Lower lobe of right lung (tissue), 1 donor: ENCODE results near the gene ATAD3A. TPM values are rescaled to one million over a fixed set of nuclear protein-coding genes. Genes with fewer than 3 reads are reported as not detected.

ENCODE experiments used
- total RNA-seq: library from RNA; stranded (reverse); fragmentation: NEBNext Ultra II Directional; extraction: Animal tissue kit (Norgen Biotek cat#: 25700); gene quantifications from one replicate; pipeline ENCODE4 v1.2.1, GENCODE V29; 2021
- donor health status: DM: no; HTN: yes; CAD: no; lungs with severe emphysema.

ATAD3A gene
- total RNA-seq, 1 donor from 2014 or later = 14.1 TPM

Other genes with a start within 250 kb of the ATAD3A start
- 49.9 TPM for gene UBE2J2, start 238.3 kb upstream of the ATAD3A start, total RNA-seq
- 4.3 TPM for gene SCNN1D, start 231.7 kb upstream of the ATAD3A start, total RNA-seq
- gene ACAP3, start 204.2 kb upstream of the ATAD3A start, total RNA-seq = 50.6 TPM
- gene PUSL1, start 203.6 kb upstream of the ATAD3A start, total RNA-seq = 16.2 TPM
- gene INTS11, start 187.5 kb upstream of the ATAD3A start, total RNA-seq = 88.9 TPM
- 20.4 TPM for gene CPTP, start 187.4 kb upstream of the ATAD3A start, total RNA-seq
- 0.65 TPM for gene TAS1R3, start 180.9 kb upstream of the ATAD3A start, total RNA-seq
- gene DVL1, start 162.7 kb upstream of the ATAD3A start, total RNA-seq = 60.4 TPM
- 39.3 TPM for gene MXRA8, start 153.6 kb upstream of the ATAD3A start, total RNA-seq
- 82.4 TPM for gene AURKAIP1, start 137.0 kb upstream of the ATAD3A start, total RNA-seq
- gene CCNL2, start 112.8 kb upstream of the ATAD3A start, total RNA-seq = 165 TPM
- gene MRPL20, start 104.9 kb upstream of the ATAD3A start, total RNA-seq = 79.8 TPM
- gene ANKRD65, start 90.9 kb upstream of the ATAD3A start, total RNA-seq = 22.3 TPM
- 58.7 TPM for gene VWA1, start 76.5 kb upstream of the ATAD3A start, total RNA-seq
- 7.8 TPM for gene ATAD3C, start 62.5 kb upstream of the ATAD3A start, total RNA-seq
- gene ATAD3B, start 40.4 kb upstream of the ATAD3A start, total RNA-seq = 19.0 TPM
- gene TMEM240, start 28.5 kb downstream of the ATAD3A start, total RNA-seq = 3.9 TPM
- gene SSU72, start 62.7 kb downstream of the ATAD3A start, total RNA-seq = 123 TPM
- 7.7 TPM for gene FNDC10, start 88.0 kb downstream of the ATAD3A start, total RNA-seq
- 82.5 TPM for gene MIB2, start 103.3 kb downstream of the ATAD3A start, total RNA-seq
- 27.2 TPM for gene MMP23B, start 120.0 kb downstream of the ATAD3A start, total RNA-seq
- gene CDK11B, start 146.8 kb downstream of the ATAD3A start, total RNA-seq = 23.0 TPM
- gene SLC35E2B, start 180.6 kb downstream of the ATAD3A start, total RNA-seq = 52.7 TPM
- 56.1 TPM for gene CDK11A, start 212.2 kb downstream of the ATAD3A start, total RNA-seq